Aorta (tissue), 5 donors: ENCODE measurements around the gene TYK2. TPM values are rescaled to one million over a fixed set of nuclear protein-coding genes. Genes with fewer than 3 reads are reported as not detected.
A peak's percentile ranks its signal among the peaks of the same experiment; 100 is the strongest.

Experiments used
- ATAC-seq: fragments of 200-7000 bp; cut with Tn5 transposase; one replicate; pipeline ENCODE4 v1.9.1; 2022; ENCODE audit warnings: moderate library complexity; ENCODE audit not compliant: low FRiP score
- DNase-seq, 2 donors: peaks; one replicate each; pipeline ENCODE4 v3.0.0-alpha.2; 2020
- H3K27ac ChIP-seq, 2 donors: one replicate each; pipeline ENCODE4 v1.5.1; 2013; ENCODE audit warnings: low read length in 2 of 2, mild to moderate bottlenecking in 2 of 2, moderate library complexity in 2 of 2, control low read depth in 1 of 2, inconsistent platforms in 1 of 2, low read depth in 1 of 2
- H3K27me3 ChIP-seq, 2 donors: one replicate each; pipeline ENCODE4 v1.6.1; 2013; ENCODE audit warnings: control low read depth in 1 of 2, low read length in 1 of 2, mild to moderate bottlenecking in 1 of 2, moderate library complexity in 1 of 2; ENCODE audit not compliant: insufficient read depth in 2 of 2, control insufficient read depth in 1 of 2
- H3K36me3 ChIP-seq, 2 donors: one replicate each; pipeline ENCODE4 v1.6.1; 2013; ENCODE audit warnings: control low read depth in 1 of 2, low read length in 1 of 2, mild to moderate bottlenecking in 1 of 2; ENCODE audit not compliant: insufficient read depth in 2 of 2, control insufficient read depth in 1 of 2
- H3K4me1 ChIP-seq, 2 donors: one replicate each; pipeline ENCODE4 v1.6.1; 2013; ENCODE audit warnings: low read length in 2 of 2, control low read depth in 1 of 2, mild to moderate bottlenecking in 1 of 2, moderate library complexity in 1 of 2; ENCODE audit not compliant: insufficient read depth in 2 of 2, control insufficient read depth in 1 of 2
- H3K4me3 ChIP-seq, 2 donors: one replicate each; pipeline ENCODE4 v1.5.1; 2013; ENCODE audit warnings: low read length in 2 of 2, control low read depth in 1 of 2, mild to moderate bottlenecking in 1 of 2
- H3K9me3 ChIP-seq: one replicate; pipeline ENCODE4 v1.6.1; 2013; ENCODE audit warnings: mild to moderate bottlenecking, low read length; ENCODE audit not compliant: control insufficient read depth
- WGBS, 2 donors: extraction: QIAGEN DNeasy Blood & Tissue Kit; methylation state at CpG; one replicate each; pipeline ENCODE4 v1.1.7; 2013; 5-methylcytosine and 5-hydroxymethylcytosine counted together
- intact Hi-C, 2 donors: fragments of 100-400 bp; cut with DNase I; formaldehyde crosslinking; loops; one replicate each; pipeline versions ENCODE4 v1.14.2 to v1.15.0; 2022
- polyA plus RNA-seq, 2 donors: library from polyadenylated mRNA; stranded (reverse); fragments of 200-250 nt; gene quantifications; one replicate each; pipeline ENCODE4 v1.2.3, GENCODE V29; 2013
- total RNA-seq, 2 donors: library from RNA; stranded (reverse); fragmentation: NEBNext Ultra II Directional; extraction: Animal tissue kit (Norgen Biotek cat#: 25700); gene quantifications; one replicate each; pipeline ENCODE4 v1.2.1, GENCODE V29; 2021
- donor health status: healthy with polysubstance abuse.
- donor health status: Bipolar disorder and iron deficiency.
- donor health status: DM: no; HTN: no; CAD: no.
- donor health status: DM: no; HTN: no; CAD: no.
- donor health status: DM: yes; HTN: yes; CAD: no.

The TYK2 gene
- total and polyA plus RNA-seq, 4 donors: 33.2 to 253 (median 106) TPM

DNA sequence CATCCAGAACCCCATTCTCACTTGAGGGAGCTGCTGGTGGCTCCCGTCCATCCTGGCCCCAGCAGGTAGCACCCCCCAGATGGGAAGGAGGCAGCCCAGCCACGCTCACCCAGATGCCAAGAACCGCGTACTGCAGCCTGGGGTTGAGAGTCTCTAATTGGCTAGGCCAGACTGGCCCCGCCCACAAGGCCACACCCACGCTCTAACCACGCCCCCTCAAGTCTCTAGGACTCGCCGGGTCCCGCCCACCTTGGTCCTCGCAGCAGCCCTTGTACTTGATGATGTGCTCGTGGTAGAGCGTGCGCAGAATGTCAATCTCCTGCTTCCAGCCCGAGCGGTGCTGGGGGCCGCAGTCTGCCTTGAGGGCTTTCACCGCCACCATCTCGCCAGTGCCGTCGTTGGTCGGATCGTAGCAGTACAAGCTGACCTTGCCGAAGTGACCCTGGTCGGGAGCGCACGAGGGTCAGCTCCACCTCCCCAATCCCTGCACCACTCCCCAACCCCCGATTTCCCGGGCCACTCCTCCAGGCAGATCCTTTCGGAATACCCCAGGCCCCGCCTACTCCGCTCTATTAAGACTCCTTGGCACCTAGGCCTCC lies 26.5 kb downstream of the TYK2 start:
- Histone ChIP-seq H3K4me3 (no peak overlapping the region), H3K27ac (no peak overlapping the region), H3K27me3 (no peaks in the 10 kb centered on the region), H3K9me3 (no peaks in the 10 kb centered on the region), H3K4me1 (no peaks in the 10 kb centered on the region), H3K36me3 (no peaks in the 10 kb centered on the region)
- DNase-seq (peak in 1 of 2 donors; percentile 83), ATAC-seq (peak; percentile 34)
- 79 to 82% methylated on average over 32 of the region's 32 CpGs for WGBS, 2 donors
- intact Hi-C loops: no loop called here

GRCh38 chr19:10352764-10353671 lies 27.4 kb downstream of the TYK2 start:
- Histone ChIP-seq H3K27me3 (no peaks in the 10 kb centered on the region), H3K9me3 (no peaks in the 10 kb centered on the region), H3K36me3 (no peaks in the 10 kb centered on the region), H3K4me1 (no peaks in the 10 kb centered on the region), H3K4me3 (no peak overlapping the region), H3K27ac (no peak overlapping the region)
- 67 to 71% methylated on average over 63 of the region's 63 CpGs for WGBS, 2 donors
- ATAC-seq: peak; percentile 81
- DNase-seq: peak in 1 of 2 donors; percentile 73
- intact Hi-C loops: no loop called here

GRCh38 chr19:10346509-10346908 lies 33.9 kb downstream of the TYK2 start:
- intact Hi-C loops: no loop called here

DNA sequence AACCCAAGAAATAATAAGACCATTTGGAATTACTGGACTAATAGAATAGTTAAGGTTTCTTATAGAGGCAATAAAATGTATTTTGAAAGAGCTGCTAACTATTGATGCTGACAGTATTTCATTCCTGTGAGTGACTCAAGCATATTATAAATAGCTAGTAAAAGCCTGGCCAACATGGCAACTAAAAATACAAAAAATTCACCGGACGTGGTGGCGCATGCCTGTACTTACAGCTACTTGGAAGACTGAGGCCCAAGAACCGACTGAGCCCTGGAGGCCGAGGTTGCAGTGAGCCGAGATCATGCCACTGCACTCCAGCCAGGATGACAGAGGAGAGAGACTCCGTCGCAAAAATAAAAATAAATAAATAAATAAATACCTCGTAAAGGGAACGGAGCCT lies 35.6 kb downstream of the TYK2 start:
- H3K27me3 ChIP-seq: no peaks in the 10 kb centered on the region
- no peaks in the 10 kb centered on the region for H3K4me1 ChIP-seq
- ATAC-seq (no peak), DNase-seq (no peak)
- no peak overlapping the region for H3K27ac ChIP-seq
- intact Hi-C loops: no loop called here
- no peaks in the 10 kb centered on the region for H3K36me3 ChIP-seq
- H3K9me3 ChIP-seq: no peaks in the 10 kb centered on the region
- no peak overlapping the region for H3K4me3 ChIP-seq
- WGBS, 2 donors: 54 to 59% methylated on average over 10 of the region's 10 CpGs

More at GRCh38 chr19:10346509-10346908, 33.9 kb downstream of the TYK2 start:
- no peaks in the 10 kb centered on the region for H3K27me3 ChIP-seq
- peak in 1 of 2 donors; percentile 65 for DNase-seq
- H3K36me3 ChIP-seq: no peaks in the 10 kb centered on the region
- ATAC-seq: no peak
- H3K4me3 ChIP-seq: no peak overlapping the region
- H3K4me1 ChIP-seq: no peaks in the 10 kb centered on the region
- WGBS, 2 donors: 78 to 79% methylated on average over 10 of the region's 10 CpGs
- no peaks in the 10 kb centered on the region for H3K9me3 ChIP-seq
- no peak overlapping the region for H3K27ac ChIP-seq

DNA sequence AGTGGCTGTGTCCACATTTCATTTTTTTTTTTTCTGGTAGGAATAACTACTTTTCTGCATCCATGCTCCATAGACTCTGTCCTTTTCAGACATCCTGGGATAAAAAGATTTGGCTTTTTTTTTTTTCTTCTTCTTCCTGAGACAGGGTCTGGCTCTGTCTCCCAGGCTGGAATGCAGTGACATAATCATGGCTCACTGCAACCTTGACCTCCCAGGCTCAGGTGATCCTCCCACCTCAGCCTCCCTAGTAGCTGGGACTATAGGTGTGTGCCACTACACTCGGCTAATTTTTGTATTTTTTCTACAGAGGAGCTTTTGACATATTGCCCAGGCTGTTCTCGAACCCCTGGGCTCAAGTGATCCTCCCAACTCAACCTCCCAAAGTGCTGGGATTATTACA lies 36.9 kb downstream of the TYK2 start:
- Histone ChIP-seq H3K36me3 (no peaks in the 10 kb centered on the region), H3K27me3 (no peaks in the 10 kb centered on the region), H3K4me1 (no peaks in the 10 kb centered on the region), H3K4me3 (no peak overlapping the region), H3K27ac (no peak overlapping the region), H3K9me3 (no peaks in the 10 kb centered on the region)
- DNase-seq: no peak
- intact Hi-C loops: no loop called here
- 67 to 75% methylated on average over 2 of the region's 2 CpGs for WGBS, 2 donors
- no peak for ATAC-seq

GRCh38 chr19:10339977-10340376 lies 40.4 kb downstream of the TYK2 start:
- no peak overlapping the region for H3K27ac ChIP-seq
- intact Hi-C loops: loop anchor here in 1 of 2 donors (5.0 kb wide), 1 partner anchor 42 kb away; the partner anchor contains the start of gene TYK2
- H3K36me3 ChIP-seq: no peaks in the 10 kb centered on the region
- H3K4me3 ChIP-seq: no peak overlapping the region
- no peak for ATAC-seq
- no peak for DNase-seq
- WGBS, 2 donors: 94 to 99% methylated on average over 5 of the region's 5 CpGs
- H3K9me3 ChIP-seq: no peaks in the 10 kb centered on the region
- H3K4me1 ChIP-seq: no peaks in the 10 kb centered on the region
- H3K27me3 ChIP-seq: no peaks in the 10 kb centered on the region

DNA sequence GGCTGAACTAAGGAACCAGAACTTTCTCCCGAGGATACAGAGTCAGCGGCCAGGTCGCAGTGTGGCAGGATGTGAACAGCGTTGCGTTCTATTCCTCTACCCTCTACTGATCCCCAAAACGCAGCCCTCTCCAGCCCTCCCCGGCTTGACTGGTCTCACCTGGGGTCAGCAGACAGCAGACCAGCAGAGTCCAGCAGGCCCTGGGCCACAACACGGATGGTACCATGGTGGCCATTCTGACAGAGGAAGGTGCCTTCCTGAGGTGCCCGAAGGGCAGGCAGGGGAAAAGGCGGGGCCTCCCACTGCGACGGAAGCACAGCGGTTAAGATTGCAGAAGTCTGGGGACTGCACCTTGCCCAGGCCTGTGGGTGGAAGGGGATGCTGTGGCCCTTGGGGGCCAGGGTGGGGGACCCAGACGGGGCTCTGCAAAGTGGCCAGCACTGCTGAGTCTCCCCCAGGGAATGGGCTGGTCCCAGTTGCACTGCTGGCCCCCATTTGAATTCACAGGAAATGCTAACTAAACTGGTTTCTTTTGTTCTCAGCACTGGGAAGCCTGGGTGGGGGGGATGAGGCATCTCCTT lies 40.9 kb downstream of the TYK2 start, which contains the start of gene ICAM3:
TSS of gene ICAM3 (minus strand) at position 245 of the 581 bp plus-strand sequence. CDS start at position 235, 10 bp downstream.
- intact Hi-C loops: loop anchor here in 1 of 2 donors (5.0 kb wide), 1 partner anchor 43 kb away; the partner anchor contains the start of gene TYK2
- ATAC-seq: no peak
- H3K4me3 ChIP-seq: no peak within 1 kb of the TSS

GRCh38 chr19:10338940-10339339 lies 41.4 kb downstream of the TYK2 start:
- intact Hi-C loops: loop anchor here in 1 of 2 donors (5.0 kb wide), 1 partner anchor 43 kb away; the partner anchor contains the start of gene TYK2
- no peaks in the 10 kb centered on the region for H3K9me3 ChIP-seq
- H3K36me3 ChIP-seq: no peaks in the 10 kb centered on the region
- 89% methylated on average over 6 of the region's 6 CpGs for WGBS, 2 donors
- H3K4me1 ChIP-seq: no peaks in the 10 kb centered on the region
- no peak for ATAC-seq
- H3K4me3 ChIP-seq: no peak overlapping the region
- DNase-seq: no peak
- no peaks in the 10 kb centered on the region for H3K27me3 ChIP-seq
- H3K27ac ChIP-seq: no peak overlapping the region

More for the DNA sequence above, 40.9 kb downstream of the TYK2 start, which contains the start of gene ICAM3:
- no peaks in the 10 kb centered on the region for H3K4me1 ChIP-seq
- WGBS, 2 donors: 69 to 72% methylated on average over 14 of the region's 14 CpGs
- no peaks in the 10 kb centered on the region for H3K9me3 ChIP-seq
- peak in 1 of 2 donors; percentile 73 for DNase-seq
- H3K27me3 ChIP-seq: no peaks in the 10 kb centered on the region
- no peaks in the 10 kb centered on the region for H3K36me3 ChIP-seq
- H3K27ac ChIP-seq: no peak within 1 kb of the TSS
